Loucy (cell line): ENCODE results near the gene KIRREL1.

Source experiments
- CTCF ChIP-seq: fragments of 200-600 bp; sonication (generic); conservative IDR thresholded peaks from 2 replicates; pipeline ENCODE4 v1.5.1; 2014; ENCODE audit warnings: mild to moderate bottlenecking, antibody characterized with exemption, low read length
- EZH2phosphoT487 ChIP-seq: fragments of 200-600 bp; IDR thresholded peaks from 2 replicates; pipeline ENCODE4 v1.6.1; 2018; ENCODE audit warnings: antibody characterized with exemption, mild to moderate bottlenecking, moderate library complexity, borderline replicate concordance

GRCh38 chr1:157968508-157968907 lies 24.9 kb upstream of the KIRREL1 start:
- TF ChIP-seq CTCF: no peak
- no peak for TF ChIP-seq EZH2phosphoT487
